DND-41 (cell line): ENCODE measurements around the gene PCDHGC4.

Experiments used
- ATAC-seq: fragments of 200-7000 bp; cut with Tn5 transposase; 3 replicates; pipeline ENCODE4 v1.9.1; 2021; ENCODE audit warnings: low read depth; ENCODE audit not compliant: insufficient read depth
- DNase-seq: peaks from one replicate; pipeline ENCODE4 v3.0.0-alpha.2; 2020
- H2AFZ ChIP-seq: 2 replicates; pipeline ENCODE4 v1.6.0; 2012; ENCODE audit warnings: low read depth, low read length
- H3K27ac ChIP-seq: 2 replicates; pipeline ENCODE4 v1.5.1; 2012; ENCODE audit warnings: low read length, inconsistent platforms
- H3K27me3 ChIP-seq: fragments of 200-600 bp; sonication (generic); 2 replicates; pipeline ENCODE4 v1.6.0; 2012; ENCODE audit warnings: low read length, mild to moderate bottlenecking, inconsistent platforms; ENCODE audit not compliant: insufficient read depth, poor library complexity
- H3K36me3 ChIP-seq: 2 replicates; pipeline ENCODE4 v1.5.1; 2012; ENCODE audit warnings: low read length, inconsistent platforms; ENCODE audit not compliant: insufficient read depth
- H3K4me1 ChIP-seq: 2 replicates; pipeline ENCODE4 v1.5.1; 2012; ENCODE audit warnings: mild to moderate bottlenecking, low read length; ENCODE audit not compliant: insufficient read depth
- H3K4me2 ChIP-seq: 2 replicates; pipeline ENCODE4 v1.6.0; 2012; ENCODE audit warnings: mild to moderate bottlenecking, moderate library complexity, low read length, inconsistent platforms; ENCODE audit not compliant: insufficient read depth
- H3K4me3 ChIP-seq, 2 experiments: fragments of 200-600 bp in 1 of 2; shearing (Covaris generic) in 1 of 2; 2 replicates each; pipeline ENCODE4 v1.5.1; 2012 to 2016; ENCODE audit warnings: inconsistent platforms in 2 of 2, low read length in 2 of 2, mild to moderate bottlenecking in 2 of 2, low read depth in 1 of 2, moderate library complexity in 1 of 2
- H3K79me2 ChIP-seq: 2 replicates; pipeline ENCODE4 v1.6.0; 2012; ENCODE audit warnings: low read length, inconsistent platforms; ENCODE audit not compliant: insufficient read depth
- H3K9ac ChIP-seq: 2 replicates; pipeline ENCODE4 v1.6.0; 2012; ENCODE audit warnings: low read depth, mild to moderate bottlenecking, inconsistent platforms, low read length, moderate library complexity
- H3K9me3 ChIP-seq: 2 replicates; pipeline ENCODE4 v1.5.1; 2012; ENCODE audit warnings: low read length, moderate library complexity, mild to moderate bottlenecking, inconsistent platforms; ENCODE audit not compliant: insufficient read depth, severe bottlenecking
- H4K20me1 ChIP-seq: 2 replicates; pipeline ENCODE4 v1.6.0; 2012; ENCODE audit warnings: low read length; ENCODE audit not compliant: insufficient read depth
- EZH2 ChIP-seq: IDR thresholded peaks from 3 replicates; pipeline ENCODE4 v1.6.1; 2012; ENCODE audit warnings: borderline replicate concordance, low read depth, mild to moderate bottlenecking, moderate library complexity, low read length, inconsistent platforms; ENCODE audit not compliant: severe bottlenecking
- TF ChIP-seq, protein P1 (sequence below): IDR thresholded peaks from 2 replicates; pipeline ENCODE4 v1.5.1; 2012; ENCODE audit warnings: borderline replicate concordance, low read length, moderate library complexity, mild to moderate bottlenecking; ENCODE audit not compliant: poor library complexity, severe bottlenecking; ENCODE audit errors: extremely low read depth

The PCDHGC4 gene

DNA sequence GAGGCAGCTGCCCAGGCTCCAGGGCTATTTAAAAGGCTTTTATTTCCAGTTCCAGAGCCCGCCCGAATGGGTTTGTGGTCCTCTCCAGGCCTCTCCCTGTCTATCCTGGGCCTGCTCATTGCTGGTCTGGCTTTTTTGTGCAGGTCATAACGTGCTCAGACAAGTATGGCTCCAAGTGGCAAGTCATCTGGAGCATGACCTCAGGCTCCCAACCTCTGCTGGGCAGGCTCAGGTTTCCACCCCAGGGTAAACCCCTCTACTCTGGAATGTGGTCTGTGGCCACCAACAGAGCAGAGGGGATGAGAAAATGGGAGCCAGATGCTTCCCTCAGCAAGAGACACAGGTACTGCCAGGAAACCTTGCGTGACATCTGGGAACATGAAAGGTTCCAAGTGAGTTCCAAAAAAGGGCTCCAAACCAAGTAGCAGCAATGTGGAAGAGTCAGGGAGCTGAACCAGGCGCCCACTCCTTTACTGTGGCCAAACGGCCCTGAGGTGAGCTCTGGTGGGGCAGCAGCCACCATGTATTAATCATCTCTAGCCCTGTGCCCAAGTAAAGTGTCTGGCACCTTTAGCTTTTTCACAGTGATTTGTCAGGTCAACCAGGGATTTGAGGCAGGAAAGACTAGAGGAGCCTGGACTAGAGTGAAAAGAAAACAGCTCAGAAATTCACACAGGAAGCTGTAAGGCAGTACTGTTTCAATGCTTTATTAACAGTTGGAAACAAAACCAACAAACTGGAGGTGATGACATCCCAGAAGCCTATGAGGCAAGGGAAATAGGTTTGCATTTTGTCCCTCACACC, 29.7 kb downstream of the PCDHGC4 start:
- peaks cover 71% of the 10 kb centered on the region for H3K36me3 ChIP-seq
- H3K4me2 ChIP-seq, result no peak overlapping the region
- no peak overlapping the region for H2AFZ ChIP-seq
- H4K20me1 ChIP-seq, result peaks cover 2% of the 10 kb centered on the region; the same call in 1 of the 2 replicates
- no peaks in the 10 kb centered on the region for H3K27me3 ChIP-seq
- ATAC-seq (no peak), DNase-seq (no peak)
- no peaks in the 10 kb centered on the region for H3K9me3 ChIP-seq
- no peak overlapping the region for H3K9ac ChIP-seq
- H3K79me2 ChIP-seq, result no peaks in the 10 kb centered on the region
- no peaks in the 10 kb centered on the region for H3K4me1 ChIP-seq
- no peak overlapping the region for H3K27ac ChIP-seq
- TF ChIP-seq, protein P1, sequence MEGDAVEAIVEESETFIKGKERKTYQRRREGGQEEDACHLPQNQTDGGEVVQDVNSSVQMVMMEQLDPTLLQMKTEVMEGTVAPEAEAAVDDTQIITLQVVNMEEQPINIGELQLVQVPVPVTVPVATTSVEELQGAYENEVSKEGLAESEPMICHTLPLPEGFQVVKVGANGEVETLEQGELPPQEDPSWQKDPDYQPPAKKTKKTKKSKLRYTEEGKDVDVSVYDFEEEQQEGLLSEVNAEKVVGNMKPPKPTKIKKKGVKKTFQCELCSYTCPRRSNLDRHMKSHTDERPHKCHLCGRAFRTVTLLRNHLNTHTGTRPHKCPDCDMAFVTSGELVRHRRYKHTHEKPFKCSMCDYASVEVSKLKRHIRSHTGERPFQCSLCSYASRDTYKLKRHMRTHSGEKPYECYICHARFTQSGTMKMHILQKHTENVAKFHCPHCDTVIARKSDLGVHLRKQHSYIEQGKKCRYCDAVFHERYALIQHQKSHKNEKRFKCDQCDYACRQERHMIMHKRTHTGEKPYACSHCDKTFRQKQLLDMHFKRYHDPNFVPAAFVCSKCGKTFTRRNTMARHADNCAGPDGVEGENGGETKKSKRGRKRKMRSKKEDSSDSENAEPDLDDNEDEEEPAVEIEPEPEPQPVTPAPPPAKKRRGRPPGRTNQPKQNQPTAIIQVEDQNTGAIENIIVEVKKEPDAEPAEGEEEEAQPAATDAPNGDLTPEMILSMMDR, result no peak
- TF ChIP-seq EZH2, result no peak
- H3K4me3 ChIP-seq, result no peak overlapping the region

DNA sequence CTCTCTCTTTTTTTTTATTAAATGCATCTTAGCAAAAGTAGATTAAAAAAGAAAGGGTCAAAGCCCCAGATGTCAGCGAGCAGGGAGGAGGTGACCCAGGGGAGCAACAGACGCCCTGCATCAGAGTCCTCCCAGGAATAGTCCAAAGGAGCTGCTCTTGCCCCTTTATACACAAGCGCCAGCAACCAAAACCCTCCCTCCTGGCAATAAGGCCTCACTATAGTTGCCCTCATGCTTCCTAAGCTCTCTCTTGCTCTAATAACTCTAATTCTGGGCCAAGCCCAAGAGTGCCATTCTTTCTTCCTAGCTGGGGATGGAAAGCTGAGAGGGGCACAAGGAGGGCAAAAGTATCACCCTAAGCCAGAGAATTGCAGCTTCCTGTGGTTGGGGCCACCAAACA, 30.3 kb downstream of the PCDHGC4 start:
- ATAC-seq, result no peak
- no peak overlapping the region for H3K4me2 ChIP-seq
- no peaks in the 10 kb centered on the region for H3K79me2 ChIP-seq
- no peak overlapping the region for H3K27ac ChIP-seq
- no peak overlapping the region for H3K9ac ChIP-seq
- H3K9me3 ChIP-seq, result no peaks in the 10 kb centered on the region
- H2AFZ ChIP-seq, result no peak overlapping the region
- H3K4me3 ChIP-seq, result no peak overlapping the region
- no peaks in the 10 kb centered on the region for H3K27me3 ChIP-seq
- peaks cover 77% of the 10 kb centered on the region for H3K36me3 ChIP-seq
- TF ChIP-seq, protein P1, result no peak
- no peak for TF ChIP-seq EZH2
- H3K4me1 ChIP-seq, result no peaks in the 10 kb centered on the region
- no peak for DNase-seq
- H4K20me1 ChIP-seq, result peaks cover 2% of the 10 kb centered on the region; the same call in 1 of the 2 replicates

DNA sequence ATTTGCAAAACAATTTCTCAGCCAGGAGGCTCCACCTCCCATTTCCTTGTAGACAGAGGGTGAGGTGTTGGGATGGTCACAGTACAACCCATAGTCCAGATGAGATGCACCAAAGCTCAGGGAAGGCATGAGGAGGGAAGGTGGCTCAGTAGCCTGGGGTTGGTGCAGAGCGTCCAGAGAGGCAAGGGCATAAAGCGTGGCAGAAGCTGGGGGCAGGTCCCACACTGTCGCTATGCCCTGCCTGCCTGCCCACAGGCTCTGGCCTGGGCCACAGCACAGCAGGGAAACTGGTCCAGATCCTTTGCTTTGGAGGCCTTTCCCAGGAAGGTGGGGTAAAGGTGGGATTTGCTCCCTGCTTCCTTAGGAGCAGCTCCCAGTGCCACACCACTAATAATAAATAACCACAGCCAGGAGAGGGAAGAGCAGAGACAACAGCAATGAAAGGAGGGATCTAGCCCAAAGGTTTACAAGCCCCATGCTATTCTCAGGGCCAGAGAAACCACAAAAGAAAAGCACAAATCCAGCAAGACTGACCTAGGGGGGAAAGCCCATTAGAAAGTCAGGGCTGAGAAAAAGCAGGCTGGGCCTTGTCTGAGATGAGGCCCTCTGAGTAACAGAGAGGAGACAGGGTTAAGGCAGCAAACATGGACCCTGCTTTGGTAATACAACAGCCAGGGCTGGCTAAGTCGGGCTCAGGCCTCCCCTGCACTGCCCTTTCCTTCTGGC, 31.3 kb downstream of the PCDHGC4 start:
- no peak for ATAC-seq
- Histone ChIP-seq H3K79me2 (no peaks in the 10 kb centered on the region), H3K36me3 (peaks cover 86% of the 10 kb centered on the region), H2AFZ (no peak overlapping the region), H3K4me3 (no peak overlapping the region), H3K9ac (no peak overlapping the region), H4K20me1 (peaks cover 2% of the 10 kb centered on the region; the same call in 1 of the 2 replicates), H3K4me2 (no peak overlapping the region), H3K27ac (no peak overlapping the region), H3K4me1 (no peaks in the 10 kb centered on the region), H3K27me3 (no peaks in the 10 kb centered on the region), H3K9me3 (no peaks in the 10 kb centered on the region)
- TF ChIP-seq EZH2, result no peak
- TF ChIP-seq, protein P1, result no peak
- DNase-seq, result no peak
